Pancreas (tissue), 10 donors: ENCODE measurements around the gene PCNP. TPM values are rescaled to one million over a fixed set of nuclear protein-coding genes. Genes with fewer than 3 reads are reported as not detected.

ENCODE experiments used
- ATAC-seq, 4 donors: fragments of 200-7000 bp; cut with Tn5 transposase; one replicate each; pipeline versions ENCODE4 v1.8.0 to v1.9.1; 2020; ENCODE audit warnings: mild to moderate bottlenecking in 4 of 4, moderate library complexity in 4 of 4
- DNase-seq, 6 donors: peaks; one replicate each; pipeline ENCODE4 v3.0.0-alpha.2; 2020
- FAIRE-seq: peaks from 2 replicates; lab custom pipeline; 2012; peaks lifted over from hg19 to GRCh38; lab: Jason Lieb, UNC
- H3K27ac ChIP-seq, 4 donors: fragments of 200-600 bp; sonication (generic); 1 replicate in 3 of 4; 2 replicates in 1 of 4; pipeline versions ENCODE4 v1.5.0 to v1.8.0; 2020
- H3K27me3 ChIP-seq, 4 donors: fragments of 200-600 bp; one replicate each; pipeline ENCODE4 v1.8.0; 2021
- H3K36me3 ChIP-seq, 3 donors: fragments of 200-600 bp; sonication (generic) in 1 of 3; one replicate each; pipeline versions ENCODE4 v1.5.0 to v1.8.0; 2020 to 2021
- H3K4me1 ChIP-seq, 3 donors: fragments of 200-600 bp; one replicate each; pipeline ENCODE4 v1.8.0; 2021
- H3K4me3 ChIP-seq, 4 donors: fragments of 200-600 bp; sonication (generic) in 2 of 4; one replicate each; pipeline versions ENCODE4 v1.5.0 to v1.8.0; 2020 to 2021
- H3K9me3 ChIP-seq, 4 donors: fragments of 200-600 bp; one replicate each; pipeline ENCODE4 v1.8.0; 2021
- CTCF ChIP-seq, 4 donors: fragments of 200-600 bp; sonication (generic) in 3 of 4; IDR thresholded peaks; one replicate each; pipeline versions ENCODE4 v1.5.0 to v1.8.0; 2021; ENCODE audit warnings: antibody characterized with exemption in 4 of 4
- WGBS, 2 donors: extraction: QIAGEN DNeasy Blood & Tissue Kit; methylation state at CpG; one replicate each; pipeline ENCODE4 v1.1.7; 2013; 5-methylcytosine and 5-hydroxymethylcytosine counted together
- intact Hi-C, 3 donors: fragments of 100-400 bp; cut with DNase I; formaldehyde crosslinking; loops; one replicate each; pipeline versions ENCODE4 v1.11.1 to v1.14.2; 2022
- polyA plus RNA-seq, 2 donors: library from polyadenylated mRNA; stranded (reverse); fragments of 200-250 nt; gene quantifications; one replicate each; pipeline ENCODE4 v1.2.3, GENCODE V29; 2013
- total RNA-seq, 6 donors: library from RNA; stranded (reverse); fragmentation: NEBNext Ultra II Directional in 4 of 6; extraction: Animal tissue kit (Norgen Biotek cat#: 25700) in 4 of 6; gene quantifications; one replicate each; pipeline versions ENCODE4 v1.2.1 to v1.2.4, GENCODE V29; 2021 to 2023
- donor health status: healthy with polysubstance abuse.
- donor health status: DM: no; HTN: no; CAD: no; lungs with moderate emphysema.
- donor health status: DM: no; HTN: no; CAD: no.
- donor health status: control.
- donor health status: control.
- donor health status: Bipolar disorder and iron deficiency.
- donor health status: DM: yes; HTN: yes; CAD: no.
- donor health status: DM: no; HTN: no; CAD: no.
- donor health status: DM: no; HTN: no; CAD: no.
- donor health status: DM: yes; HTN: yes; CAD: no.

Gene PCNP
- total and polyA plus RNA-seq, 8 donors: 35.5 to 71.2 (median 65.0) TPM

GRCh38 chr3:101635954-101636798 is 62.2 kb downstream of the PCNP start:
- WGBS, 2 donors: 39 to 41% methylated on average over 18 of the region's 18 CpGs
- TF ChIP-seq CTCF (IDR thresholded peaks at IDR 0.05): peak; percentile 7 to 60 (median 42)
- no peak overlapping the region for H3K27ac ChIP-seq
- DNase-seq (peak in 5 of 6 donors; percentile 18 to 78 (median 53)), FAIRE-seq (no peak), ATAC-seq (peak; percentile 66 to 91 (median 86))
- H3K4me3 ChIP-seq: no peak overlapping the region
- H3K9me3 ChIP-seq: no peaks in the 10 kb centered on the region
- no peaks in the 10 kb centered on the region for H3K27me3 ChIP-seq
- no peaks in the 10 kb centered on the region for H3K4me1 ChIP-seq
- H3K36me3 ChIP-seq: no peaks in the 10 kb centered on the region
- intact Hi-C loops: no loop called here

GRCh38 chr3:101637451-101637850 is 63.5 kb downstream of the PCNP start:
- H3K4me3 ChIP-seq: no peak overlapping the region
- WGBS, 2 donors: 71 to 78% methylated on average over 10 of the region's 10 CpGs
- no peaks in the 10 kb centered on the region for H3K27me3 ChIP-seq
- H3K36me3 ChIP-seq: no peaks in the 10 kb centered on the region
- FAIRE-seq (no peak), ATAC-seq (no peak), DNase-seq (no peak)
- intact Hi-C loops: no loop called here
- no peaks in the 10 kb centered on the region for H3K9me3 ChIP-seq
- H3K4me1 ChIP-seq: no peaks in the 10 kb centered on the region
- no peak overlapping the region for H3K27ac ChIP-seq
- TF ChIP-seq CTCF (IDR thresholded peaks at IDR 0.05): no peak

- 67 to 72% methylated on average over 10 of the region's 10 CpGs for WGBS, 2 donors
- Histone ChIP-seq H3K27me3 (no peaks in the 10 kb centered on the region), H3K36me3 (no peaks in the 10 kb centered on the region), H3K27ac (no peak overlapping the region), H3K4me1 (no peaks in the 10 kb centered on the region), H3K4me3 (no peak overlapping the region), H3K9me3 (no peaks in the 10 kb centered on the region)
- intact Hi-C loops: no loop called here
- DNase-seq (no peak), ATAC-seq (no peak), FAIRE-seq (no peak)
- TF ChIP-seq CTCF (IDR thresholded peaks at IDR 0.05): no peak
Measured at GRCh38 chr3:101638261-101638745, 64.3 kb downstream of the PCNP start.

GRCh38 chr3:101639280-101639963 is 65.4 kb downstream of the PCNP start:
- FAIRE-seq (no peak), DNase-seq (no peak)
- no peak for TF ChIP-seq CTCF (IDR thresholded peaks at IDR 0.05)

More at GRCh38 chr3:101639280-101639963, 65.4 kb downstream of the PCNP start:
- Histone ChIP-seq H3K27me3 (no peaks in the 10 kb centered on the region), H3K9me3 (no peaks in the 10 kb centered on the region), H3K4me3 (no peak overlapping the region), H3K4me1 (no peaks in the 10 kb centered on the region), H3K27ac (no peak overlapping the region), H3K36me3 (no peaks in the 10 kb centered on the region)
- no peak for ATAC-seq
- 71 to 78% methylated on average over 18 of the region's 18 CpGs for WGBS, 2 donors
- intact Hi-C loops: no loop called here
